ENCODE measurements around the gene BAZ1B.
"Not testable (repeated sequence)": the region's sequence is repeated elsewhere in the genome, so short reads cannot be mapped to it uniquely, and the experiment has no call there.

Gene BAZ1B

DNA sequence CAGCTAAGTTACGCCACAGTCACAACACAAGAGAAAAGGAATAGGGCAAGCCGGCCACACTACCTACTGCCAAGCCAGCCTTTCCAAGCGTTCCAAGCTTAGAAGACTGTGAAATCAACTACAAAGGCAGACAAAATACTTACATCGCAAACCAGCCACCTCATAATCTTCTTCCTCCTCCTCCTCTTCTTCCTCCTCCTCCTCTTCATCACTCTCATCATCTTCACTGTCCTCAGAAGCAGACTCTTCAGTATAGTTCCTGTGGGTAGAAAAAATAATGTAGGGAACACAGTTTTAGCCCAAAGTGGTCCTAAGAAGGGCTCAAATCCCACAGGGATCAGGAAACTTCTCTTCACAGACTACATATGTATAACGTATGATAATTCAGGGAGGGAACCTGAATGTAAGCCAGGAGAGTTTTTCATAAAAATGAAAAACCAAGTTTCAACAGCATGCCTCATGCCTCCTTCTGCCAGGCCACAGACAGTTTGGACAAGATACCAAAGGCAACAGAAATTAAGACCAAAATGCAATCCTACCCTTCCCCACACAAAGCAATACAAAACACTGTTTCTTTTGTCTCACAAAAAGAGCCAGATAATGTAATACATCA lies 74.9 kb downstream of the BAZ1B start:
- no peak for DNase-seq (ENCODE audit: low read depth in 2 of 2)

- no peak for DNase-seq (ENCODE audit: low read depth in 2 of 2)
Observed at GRCh38 chr7:73446682-73447081, 75.4 kb downstream of the BAZ1B start.

DNA sequence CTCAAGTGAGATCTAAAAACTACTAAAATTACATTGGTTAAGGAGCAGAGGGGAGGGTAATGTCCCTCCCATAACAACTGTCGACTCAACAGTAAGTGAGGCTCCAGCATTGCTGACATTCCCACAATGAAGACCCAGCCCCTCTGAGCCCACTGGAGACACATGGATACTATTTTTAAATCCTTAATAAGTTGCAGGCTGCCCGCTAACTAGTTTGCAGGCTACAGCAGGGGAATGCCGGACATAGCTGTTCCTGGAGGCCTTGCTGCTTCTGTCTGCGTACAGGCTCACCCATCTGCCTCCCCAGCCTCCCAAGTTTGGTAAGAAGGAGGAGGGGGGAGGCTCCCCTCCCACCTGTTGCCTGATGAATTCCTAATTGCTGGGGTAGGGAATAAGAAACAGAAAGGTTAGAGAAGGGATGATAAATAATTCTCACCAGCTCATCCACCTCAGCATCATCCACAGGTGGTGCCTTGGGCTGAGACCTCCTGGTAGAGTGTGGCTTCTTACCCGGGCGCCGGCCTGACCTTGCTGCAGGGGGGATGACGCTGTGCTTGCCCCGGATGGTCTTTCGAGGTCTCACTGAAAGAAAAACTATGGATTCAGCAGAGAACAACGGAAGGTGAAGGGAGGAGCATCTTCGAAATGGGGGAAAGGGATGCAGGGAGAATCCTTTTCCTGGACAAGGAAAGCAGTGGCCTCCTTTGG lies 78.4 kb downstream of the BAZ1B start:
- no peak for DNase-seq (ENCODE audit: low read depth in 2 of 2)

DNA sequence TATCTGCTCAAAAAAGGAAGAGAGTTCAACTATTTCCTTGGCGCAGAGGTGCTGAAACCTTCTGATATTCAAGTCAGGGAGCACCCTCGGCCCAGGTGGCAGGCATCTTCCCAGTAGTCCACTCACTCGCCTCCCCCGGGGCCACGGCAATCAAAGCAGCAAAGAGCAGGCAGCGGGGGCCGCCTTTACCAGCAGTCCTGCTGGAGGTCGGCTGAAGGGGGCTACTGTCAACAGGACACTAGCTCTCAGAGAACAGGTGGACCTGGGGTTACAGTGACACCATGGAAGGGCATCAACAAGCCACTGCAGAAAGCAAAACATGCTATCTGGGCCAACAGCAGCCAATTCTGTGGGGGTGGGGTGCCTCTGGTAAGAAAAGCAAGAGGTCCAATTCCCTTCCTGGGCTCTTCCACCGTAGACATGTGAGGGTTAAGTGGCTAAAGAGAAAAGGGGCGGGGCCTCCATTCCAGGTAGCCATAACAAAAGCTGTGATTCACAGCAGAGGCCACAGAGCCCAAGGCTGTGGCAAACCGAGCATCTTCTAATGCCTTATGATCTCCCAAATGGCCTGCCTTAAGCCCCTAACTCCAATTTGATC lies 79.1 kb downstream of the BAZ1B start:
- DNase-seq (ENCODE audit: low read depth in 2 of 2) = no peak

DNA sequence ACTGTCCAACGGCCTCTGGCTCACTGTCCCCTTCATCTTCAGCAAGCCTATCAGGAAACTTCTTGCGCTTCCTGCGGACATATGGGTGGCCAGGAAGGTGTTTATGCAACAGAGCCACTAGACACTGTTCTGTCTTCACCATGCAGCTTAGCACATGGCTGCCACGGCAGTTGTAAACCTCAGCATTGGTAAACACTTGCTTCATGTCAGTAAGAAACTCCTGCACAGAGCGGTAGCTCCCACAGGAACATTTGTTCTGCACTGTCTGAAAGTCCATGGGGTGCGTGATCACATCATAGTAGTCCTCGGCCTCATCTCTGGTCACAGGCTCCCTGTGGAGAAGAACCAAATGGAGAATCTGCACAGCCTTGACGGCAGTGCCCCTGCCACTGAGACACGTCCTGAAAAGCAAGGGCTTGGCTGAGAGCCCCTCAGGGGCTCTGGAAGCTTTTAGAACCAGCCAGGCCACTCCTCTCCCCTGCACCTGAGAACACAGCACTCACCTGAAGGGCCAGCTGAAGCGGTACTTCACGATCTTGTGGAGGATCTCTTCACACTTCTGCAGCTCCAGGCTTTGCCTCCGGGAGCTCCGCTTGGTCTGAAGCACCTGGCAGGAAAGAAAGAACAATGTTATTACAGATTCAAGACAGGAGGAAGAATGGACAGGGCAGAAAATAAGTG lies 79.7 kb downstream of the BAZ1B start:
- no peak for DNase-seq (ENCODE audit: low read depth in 2 of 2)

DNA sequence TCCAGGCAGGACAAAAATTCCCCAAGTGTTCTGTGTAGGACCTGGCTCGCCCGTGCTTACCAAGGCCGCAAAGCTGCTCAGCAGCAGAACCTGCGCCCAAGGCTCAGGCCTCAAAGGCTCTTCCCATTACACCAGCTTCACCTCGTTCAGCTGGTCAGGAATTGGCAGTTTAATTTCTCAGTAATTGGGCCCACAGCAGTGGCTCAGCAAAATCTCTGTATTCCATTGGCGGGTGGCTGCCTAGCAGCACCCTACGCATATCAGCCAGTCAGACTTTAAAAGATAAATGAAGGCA lies 82.7 kb downstream of the BAZ1B start:
- DNase-seq (ENCODE audit: low read depth in 2 of 2) = no peak

DNA sequence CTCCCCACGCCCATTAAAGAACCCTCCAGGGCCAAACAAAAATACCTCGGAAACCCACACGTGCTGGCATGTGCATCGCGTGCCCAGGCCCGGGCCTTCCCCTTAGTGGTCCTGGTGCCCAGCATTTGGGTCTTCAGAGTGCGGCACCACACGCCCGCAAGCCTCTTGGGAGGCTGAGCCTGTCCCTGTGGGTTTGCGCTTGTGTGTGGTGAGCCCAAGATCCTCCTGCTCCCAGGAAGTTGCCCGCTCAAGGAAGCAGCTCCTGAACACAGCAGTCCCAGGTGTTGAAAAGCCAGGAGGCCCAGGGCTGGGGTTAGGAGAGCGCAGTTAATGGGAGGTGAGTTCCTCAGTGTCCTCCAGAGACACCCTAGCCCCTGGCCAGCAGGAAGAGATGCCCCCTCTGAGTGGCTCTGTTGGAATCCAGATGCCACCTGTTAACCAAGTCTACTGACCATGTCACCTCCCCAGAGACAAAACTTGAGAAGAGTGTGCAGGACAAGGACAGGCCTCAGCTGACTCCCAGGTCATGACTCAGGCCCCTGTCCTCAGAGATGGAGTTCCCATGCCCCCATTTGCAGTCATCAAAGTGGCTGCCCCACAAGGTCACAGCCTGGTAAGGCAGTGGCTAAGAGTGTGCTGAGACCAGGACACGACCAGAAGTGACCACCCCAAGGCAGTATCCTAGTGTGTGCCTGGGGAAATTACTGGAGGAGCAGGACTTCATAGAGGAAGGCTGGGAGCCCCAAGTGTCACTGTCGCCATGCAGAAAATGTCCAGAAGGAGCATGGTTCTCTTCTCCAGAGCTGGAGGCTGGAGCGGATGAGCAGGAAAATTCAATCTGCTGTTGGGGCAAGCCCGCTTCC lies 83.3 kb downstream of the BAZ1B start:
- no peak for DNase-seq (ENCODE audit: low read depth in 2 of 2)

DNA sequence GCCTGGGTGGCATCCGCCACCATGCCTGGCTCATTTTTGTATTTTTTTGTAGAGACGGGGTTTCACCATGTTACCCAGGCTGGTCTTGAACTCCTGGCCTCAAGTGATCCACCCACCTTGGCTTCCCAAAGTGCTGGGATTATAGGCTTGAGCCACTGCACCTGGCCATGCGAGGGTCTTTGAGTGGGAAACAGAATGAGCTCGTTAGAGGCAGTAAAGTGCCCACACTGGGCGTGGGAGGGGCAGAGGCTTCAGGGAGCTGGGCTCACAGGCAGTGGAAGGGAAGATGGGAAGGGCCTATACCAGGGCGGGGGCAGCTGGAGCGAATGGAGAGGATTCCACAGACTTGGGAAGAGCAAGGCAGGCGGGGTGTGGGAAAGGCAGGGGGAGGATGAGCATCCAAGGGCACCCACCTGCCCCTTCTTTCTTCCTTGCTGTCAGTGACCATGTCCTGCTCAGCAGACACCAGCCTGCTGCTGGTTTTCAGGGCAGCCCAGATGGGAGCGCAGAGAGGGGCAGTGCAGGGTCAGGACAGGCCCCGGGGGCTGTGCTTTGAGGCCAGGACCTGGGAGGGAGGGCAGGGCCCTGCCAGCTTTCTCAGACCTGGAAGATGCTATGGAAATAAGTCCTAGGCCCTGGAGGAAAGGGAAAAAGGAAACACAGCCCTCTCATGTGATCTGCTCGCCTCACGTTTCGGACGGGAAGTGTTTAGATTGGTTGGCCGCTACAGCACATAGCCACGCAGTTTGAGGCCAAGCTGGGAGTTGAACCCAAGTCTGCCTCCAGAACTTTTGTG lies 84.3 kb downstream of the BAZ1B start:
- DNase-seq (ENCODE audit: low read depth in 2 of 2) = no peak

DNA sequence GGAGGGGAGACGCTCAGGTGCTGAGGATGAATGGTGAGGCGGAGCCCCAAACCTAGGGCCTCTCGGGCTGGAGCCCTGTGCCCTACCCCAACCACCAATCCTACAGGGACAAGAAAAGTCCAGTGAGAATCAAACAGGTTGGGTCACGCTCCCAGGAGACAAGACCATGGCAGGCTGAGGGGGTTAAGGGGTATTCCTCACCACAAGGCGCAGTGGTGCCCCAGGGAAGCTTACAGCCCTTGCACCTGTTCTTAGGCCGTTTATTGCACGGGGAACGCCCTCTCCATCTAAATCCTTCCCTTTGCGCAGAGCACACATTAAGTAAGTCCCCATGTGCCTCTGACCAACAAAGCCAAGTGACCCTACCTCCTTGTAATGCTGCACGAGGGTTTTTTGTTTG lies 85.0 kb downstream of the BAZ1B start:
- no peak for DNase-seq (ENCODE audit: low read depth in 2 of 2)

DNA sequence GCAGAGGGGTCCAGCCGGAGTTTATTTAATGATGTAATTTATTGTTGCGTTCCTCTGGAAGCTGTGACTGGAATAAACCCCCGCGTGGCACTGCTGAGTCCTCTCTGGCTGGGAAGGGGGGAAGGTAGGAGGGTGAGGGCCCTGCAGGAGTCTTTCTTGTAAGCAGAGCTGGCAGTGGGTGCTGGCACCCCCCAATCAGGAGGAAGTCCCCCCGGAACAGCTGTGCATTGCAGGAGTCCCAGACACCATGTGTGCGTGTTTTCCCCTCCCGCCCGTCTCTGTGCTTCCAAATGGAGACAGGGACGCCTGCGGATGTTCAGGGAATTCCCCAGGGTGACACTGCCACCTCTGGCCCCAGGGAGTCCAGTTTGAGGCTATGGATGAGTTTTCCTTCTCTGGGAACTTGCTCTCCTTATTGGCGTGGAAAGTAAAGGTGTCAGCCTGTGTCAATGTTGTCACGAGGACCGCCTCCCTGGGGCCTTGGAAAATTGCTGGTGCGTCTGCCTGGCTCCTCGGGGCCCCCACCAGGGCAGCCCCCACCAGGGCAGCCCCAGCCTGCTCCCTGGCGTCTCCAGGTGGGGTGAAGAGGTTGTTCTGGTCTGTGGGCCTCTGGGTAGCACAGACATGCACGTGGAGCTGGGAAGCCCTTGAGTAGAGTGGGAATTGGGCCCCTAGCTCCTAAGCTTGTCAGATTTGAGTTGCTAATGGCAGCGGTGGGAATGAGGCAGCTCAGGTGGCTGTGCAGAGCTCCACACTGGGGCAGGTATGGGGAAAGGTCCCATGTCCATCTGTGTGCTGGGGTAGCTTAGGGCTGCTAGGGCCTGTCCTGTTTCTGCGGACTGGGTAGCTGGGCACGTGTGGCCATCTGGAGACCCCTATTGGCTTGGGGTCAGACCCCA lies 85.8 kb downstream of the BAZ1B start:
- no peak for DNase-seq (ENCODE audit: low read depth in 2 of 2)

GRCh38 chr7:73435471-73436009 lies 86.6 kb downstream of the BAZ1B start:
- no peak for DNase-seq (ENCODE audit: low read depth in 2 of 2)

DNA sequence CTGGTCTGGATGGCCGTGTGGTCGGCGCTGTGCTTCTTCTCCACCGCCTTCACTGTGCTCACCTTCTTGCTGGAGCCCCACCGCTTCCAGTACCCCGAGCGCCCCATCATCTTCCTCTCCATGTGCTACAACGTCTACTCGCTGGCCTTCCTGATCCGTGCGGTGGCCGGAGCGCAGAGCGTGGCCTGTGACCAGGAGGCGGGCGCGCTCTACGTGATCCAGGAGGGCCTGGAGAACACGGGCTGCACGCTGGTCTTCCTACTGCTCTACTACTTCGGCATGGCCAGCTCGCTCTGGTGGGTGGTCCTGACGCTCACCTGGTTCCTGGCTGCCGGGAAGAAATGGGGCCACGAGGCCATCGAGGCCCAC lies 87.4 kb downstream of the BAZ1B start:
- DNase-seq (ENCODE audit: low read depth in 2 of 2) = no peak

DNA sequence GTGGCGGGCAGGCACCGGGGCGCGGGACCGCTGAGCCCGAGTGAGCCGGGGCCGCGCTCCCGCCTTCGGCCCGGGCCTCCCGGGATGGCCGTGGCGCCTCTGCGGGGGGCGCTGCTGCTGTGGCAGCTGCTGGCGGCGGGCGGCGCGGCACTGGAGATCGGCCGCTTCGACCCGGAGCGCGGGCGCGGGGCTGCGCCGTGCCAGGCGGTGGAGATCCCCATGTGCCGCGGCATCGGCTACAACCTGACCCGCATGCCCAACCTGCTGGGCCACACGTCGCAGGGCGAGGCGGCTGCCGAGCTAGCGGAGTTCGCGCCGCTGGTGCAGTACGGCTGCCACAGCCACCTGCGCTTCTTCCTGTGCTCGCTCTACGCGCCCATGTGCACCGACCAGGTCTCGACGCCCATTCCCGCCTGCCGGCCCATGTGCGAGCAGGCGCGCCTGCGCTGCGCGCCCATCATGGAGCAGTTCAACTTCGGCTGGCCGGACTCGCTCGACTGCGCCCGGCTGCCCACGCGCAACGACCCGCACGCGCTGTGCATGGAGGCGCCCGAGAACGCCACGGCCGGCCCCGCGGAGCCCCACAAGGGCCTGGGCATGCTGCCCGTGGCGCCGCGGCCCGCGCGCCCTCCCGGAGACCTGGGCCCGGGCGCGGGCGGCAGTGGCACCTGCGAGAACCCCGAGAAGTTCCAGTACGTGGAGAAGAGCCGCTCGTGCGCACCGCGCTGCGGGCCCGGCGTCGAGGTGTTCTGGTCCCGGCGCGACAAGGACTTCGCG lies 88.0 kb downstream of the BAZ1B start:
- no peak for DNase-seq (ENCODE audit: low read depth in 2 of 2)

DNA sequence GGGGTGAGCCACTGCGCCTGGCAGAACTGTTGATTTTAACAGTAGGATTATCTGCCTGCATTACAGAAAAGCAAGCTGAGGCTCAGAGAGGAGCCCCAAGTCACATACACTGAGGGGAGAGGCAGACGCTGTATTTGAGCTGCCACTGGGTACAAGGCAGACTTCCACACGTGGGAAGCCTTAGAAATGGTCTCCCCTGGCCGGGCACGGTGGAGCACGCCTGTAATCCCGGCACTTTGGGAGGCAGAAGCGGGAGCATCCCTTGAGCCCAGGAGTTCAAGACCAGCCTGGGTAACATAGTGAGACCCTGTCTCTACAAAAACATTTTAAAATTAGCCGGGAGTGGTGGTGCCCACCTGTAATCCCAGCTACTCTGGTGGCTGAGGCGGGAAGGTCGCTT lies 89.4 kb downstream of the BAZ1B start:
- DNase-seq (ENCODE audit: low read depth in 2 of 2) = no peak

- no peak for DNase-seq (ENCODE audit: low read depth in 2 of 2)
Observed at GRCh38 chr7:73431041-73431835, 90.9 kb downstream of the BAZ1B start.

DNA sequence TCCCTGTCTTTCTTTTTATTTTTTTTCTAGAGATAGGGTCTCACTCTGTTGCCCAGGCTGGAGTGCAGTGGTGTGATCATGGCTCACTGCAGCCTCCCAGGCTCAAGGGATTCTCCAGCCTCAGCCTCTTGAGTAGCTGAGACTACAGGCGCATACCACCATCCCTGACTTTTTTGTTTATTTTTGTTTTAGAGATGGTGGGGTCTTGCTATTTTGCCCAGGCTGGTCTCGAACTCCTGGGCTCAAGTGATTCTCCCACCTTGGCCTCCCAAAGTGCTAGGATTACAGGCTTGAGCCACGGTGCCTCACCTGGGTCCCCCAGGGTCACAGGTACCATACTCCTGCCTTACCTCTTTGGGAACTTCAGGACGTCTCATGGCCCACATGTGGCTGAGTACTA lies 91.6 kb downstream of the BAZ1B start:
- DNase-seq (ENCODE audit: low read depth in 2 of 2) = not testable (repeated sequence)

GRCh38 chr7:73429622-73430505 lies 92.2 kb downstream of the BAZ1B start:
- no peak for DNase-seq (ENCODE audit: low read depth in 2 of 2)
